Inflammatory macrophage (primary cell): ENCODE data around the gene SHC2.
"Not testable (repeated sequence)": the region's sequence is repeated elsewhere in the genome, so short reads cannot be mapped to it uniquely, and the experiment has no call there.

Experiments
- DNase-seq, 2 donors: peaks; one replicate each; pipeline ENCODE4 v3.0.0-alpha.2; 2020 to 2022

SHC2 gene

DNA sequence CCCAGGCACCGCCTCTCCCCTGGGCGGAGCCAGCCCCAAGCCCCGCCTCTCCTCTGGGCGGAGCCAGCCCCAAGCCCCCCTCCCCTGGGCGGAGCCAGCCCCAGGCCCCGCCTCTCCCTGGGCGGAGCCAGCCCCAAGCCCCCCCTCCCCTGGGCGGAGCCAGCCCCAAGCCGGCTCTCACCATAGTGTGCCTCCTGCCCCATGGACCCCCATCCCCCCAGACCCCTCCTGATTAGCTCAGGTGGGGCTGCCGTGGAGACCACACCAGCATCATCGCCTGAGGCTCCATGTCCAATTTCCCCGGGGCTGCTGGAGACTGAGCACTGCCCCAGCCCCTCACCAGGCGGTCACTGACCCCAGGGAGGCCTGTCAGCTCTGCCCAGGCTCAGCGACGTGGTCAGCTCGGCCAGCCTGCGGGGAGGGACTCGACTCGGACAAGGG is 31.3 kb upstream of the SHC2 start:
- DNase-seq: no peak

DNA sequence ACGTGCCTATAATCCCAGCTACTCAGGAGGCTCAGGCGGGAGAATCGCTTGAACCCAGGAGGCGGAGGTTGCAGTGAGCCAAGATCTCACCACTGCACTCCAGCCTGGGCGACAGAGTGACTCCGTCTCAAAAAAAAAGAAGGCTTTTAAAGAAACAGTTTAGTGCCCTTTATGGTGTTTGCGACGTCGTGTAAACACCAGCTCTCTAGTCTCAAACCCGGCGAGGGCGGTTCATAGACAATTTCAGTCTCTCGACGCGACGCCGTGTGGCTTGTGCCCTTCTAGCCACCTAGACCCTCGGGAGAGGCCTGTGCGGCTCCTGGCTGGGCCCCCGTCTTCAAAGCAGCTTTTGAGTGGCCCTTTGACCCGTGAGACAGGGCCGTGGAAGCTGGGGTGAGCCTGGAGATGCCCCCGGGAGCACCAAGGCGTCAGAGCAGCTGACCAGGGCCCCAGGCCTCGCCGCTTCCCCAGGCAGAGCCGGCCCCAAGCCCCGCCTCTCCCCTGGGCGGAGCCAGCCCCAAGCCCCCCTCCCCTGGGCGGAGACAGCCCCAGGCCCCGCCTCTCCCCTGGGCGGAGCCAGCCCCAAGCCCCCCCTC is 30.4 kb upstream of the SHC2 start:
- DNase-seq: no peak

- peak in 1 of 2 donors; percentile 36 for DNase-seq
Observed at GRCh38 chr19:489418-490196, 28.8 kb upstream of the SHC2 start.

DNA sequence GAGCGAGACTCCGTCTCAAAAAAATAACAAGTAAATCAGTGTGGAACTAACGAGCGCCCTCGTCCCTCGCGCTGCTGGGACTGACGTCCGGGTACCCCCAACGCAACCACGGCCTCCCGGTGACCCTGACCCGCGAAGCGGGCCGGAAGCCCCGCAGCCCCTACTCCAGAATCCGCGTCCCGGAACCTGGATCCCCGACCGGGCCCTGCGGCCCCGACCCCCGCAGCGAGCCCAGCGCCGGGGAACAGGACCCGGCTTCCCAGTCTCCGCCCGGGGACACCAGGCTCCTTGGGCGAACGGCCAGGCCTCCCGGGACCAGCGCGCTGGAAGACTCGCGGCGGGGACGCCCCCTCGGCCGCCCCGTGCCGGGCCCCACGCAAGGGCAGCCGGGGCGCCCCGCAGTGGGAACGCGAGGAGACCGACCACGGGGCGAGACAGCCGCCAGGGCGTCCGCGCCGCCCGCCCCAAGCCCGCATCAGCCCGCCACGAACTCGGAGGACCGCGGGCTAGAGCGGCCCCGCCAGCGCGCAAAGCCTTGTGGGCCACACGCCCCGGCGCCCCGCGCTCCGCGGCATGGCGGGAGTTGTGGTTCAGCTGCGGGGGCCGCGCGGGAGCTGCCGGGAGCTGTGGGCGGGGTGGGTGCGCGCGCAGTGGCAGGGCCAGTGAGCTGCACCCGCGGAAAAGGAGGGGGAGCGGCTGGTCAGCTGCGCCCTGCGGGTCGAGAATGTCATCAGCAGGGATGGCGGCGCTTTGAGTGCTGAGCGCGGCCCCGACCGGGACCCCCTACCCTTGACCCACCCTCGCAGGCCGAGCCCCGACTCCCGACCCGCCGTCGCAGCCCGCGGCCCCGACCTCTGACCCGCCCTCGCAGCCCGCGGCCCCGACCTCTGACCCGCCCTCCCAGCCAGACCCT is 27.9 kb upstream of the SHC2 start:
- peak; percentile 83 to 96 for DNase-seq

GRCh38 chr19:485583-486236 is 24.9 kb upstream of the SHC2 start:
- no peak for DNase-seq

GRCh38 chr19:485077-485476 is 24.2 kb upstream of the SHC2 start:
- no peak for DNase-seq

GRCh38 chr19:484494-484893 is 23.7 kb upstream of the SHC2 start:
- DNase-seq: no peak

- DNase-seq: no peak
Observed at GRCh38 chr19:483332-484072, 22.7 kb upstream of the SHC2 start.

DNA sequence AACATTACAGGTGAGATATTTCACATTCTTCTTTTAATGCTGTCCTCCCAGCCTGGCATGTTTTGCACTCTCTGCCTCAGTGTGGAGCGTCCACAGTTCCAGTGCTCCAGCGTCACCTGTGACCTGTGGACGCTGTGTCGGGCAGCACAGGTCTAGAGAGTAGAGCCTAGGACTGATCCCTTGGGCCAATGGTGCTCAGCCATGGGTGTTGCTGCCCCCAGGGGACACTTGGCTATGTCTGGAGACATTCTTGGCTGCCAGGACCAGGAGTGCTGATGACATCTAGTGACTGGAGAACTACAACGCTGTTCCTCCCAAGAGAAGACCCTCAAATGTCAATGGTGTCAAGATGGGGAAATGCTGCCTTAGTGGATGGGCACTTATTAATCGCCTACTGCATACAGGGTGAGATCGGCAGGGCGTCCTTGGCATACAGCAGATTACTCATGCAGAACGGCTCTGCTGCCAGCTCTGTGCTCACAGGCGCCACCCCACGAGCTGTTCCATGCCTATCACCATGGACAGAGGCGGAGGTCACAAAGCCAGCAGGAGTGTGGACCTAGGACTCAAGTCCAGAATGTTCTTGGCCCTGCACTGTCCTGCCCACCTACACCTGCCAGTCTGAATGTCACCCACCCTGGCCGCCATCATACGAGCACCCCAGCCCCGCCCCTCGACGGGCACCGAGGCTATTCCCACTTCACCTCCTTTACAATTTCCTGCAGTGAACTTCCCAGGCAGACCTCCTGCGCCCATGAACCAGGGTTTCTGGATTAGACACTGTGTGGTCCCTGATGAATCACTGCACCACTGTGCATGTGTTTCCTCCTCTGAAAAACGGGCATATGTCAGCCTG is 21.6 kb upstream of the SHC2 start:
- no peak for DNase-seq

DNA sequence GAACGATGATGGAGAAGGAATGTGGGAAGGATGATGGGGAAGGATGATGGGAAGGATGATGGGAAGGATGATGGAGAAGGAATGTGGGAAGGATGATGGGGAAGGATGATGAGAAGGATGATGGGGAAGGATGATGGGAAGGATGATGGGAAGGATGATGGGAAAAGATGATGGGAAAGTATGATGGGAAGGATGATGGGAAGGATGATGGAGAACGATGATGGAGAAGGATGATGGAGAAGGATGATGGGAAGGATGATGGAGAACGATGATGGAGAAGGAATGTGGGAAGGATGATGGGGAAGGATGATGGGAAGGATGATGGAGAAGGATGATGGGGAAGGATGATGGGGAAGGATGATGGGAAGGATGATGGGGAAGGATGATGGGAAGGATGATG is 20.3 kb upstream of the SHC2 start:
- DNase-seq: not testable (repeated sequence)

GRCh38 chr19:480016-480855 is 19.4 kb upstream of the SHC2 start:
- DNase-seq: peak; percentile 10 to 60

- DNase-seq: no peak
Observed at GRCh38 chr19:478976-479375, 18.1 kb upstream of the SHC2 start.

GRCh38 chr19:478236-478903 is 17.5 kb upstream of the SHC2 start:
- no peak for DNase-seq

DNA sequence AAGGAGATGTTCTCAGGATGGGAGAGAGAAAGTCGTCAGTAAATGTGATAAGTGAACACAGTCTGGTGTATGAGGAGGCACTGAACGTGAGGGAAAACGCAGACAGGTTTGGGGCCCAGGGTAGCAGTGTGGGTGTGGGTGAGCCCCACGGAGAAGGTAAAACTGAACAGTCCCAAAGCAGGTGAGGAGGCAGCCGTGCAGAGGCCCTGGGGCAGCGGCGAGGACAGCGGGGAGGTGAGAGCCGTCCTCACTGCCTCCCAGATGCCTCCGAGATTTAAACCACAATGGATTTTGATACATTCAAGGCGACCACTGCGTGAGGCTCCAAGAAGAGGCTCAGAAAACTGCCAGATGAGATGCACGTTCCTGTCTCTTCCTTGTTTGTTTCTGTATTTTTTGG is 14.5 kb upstream of the SHC2 start:
- no peak for DNase-seq

DNA sequence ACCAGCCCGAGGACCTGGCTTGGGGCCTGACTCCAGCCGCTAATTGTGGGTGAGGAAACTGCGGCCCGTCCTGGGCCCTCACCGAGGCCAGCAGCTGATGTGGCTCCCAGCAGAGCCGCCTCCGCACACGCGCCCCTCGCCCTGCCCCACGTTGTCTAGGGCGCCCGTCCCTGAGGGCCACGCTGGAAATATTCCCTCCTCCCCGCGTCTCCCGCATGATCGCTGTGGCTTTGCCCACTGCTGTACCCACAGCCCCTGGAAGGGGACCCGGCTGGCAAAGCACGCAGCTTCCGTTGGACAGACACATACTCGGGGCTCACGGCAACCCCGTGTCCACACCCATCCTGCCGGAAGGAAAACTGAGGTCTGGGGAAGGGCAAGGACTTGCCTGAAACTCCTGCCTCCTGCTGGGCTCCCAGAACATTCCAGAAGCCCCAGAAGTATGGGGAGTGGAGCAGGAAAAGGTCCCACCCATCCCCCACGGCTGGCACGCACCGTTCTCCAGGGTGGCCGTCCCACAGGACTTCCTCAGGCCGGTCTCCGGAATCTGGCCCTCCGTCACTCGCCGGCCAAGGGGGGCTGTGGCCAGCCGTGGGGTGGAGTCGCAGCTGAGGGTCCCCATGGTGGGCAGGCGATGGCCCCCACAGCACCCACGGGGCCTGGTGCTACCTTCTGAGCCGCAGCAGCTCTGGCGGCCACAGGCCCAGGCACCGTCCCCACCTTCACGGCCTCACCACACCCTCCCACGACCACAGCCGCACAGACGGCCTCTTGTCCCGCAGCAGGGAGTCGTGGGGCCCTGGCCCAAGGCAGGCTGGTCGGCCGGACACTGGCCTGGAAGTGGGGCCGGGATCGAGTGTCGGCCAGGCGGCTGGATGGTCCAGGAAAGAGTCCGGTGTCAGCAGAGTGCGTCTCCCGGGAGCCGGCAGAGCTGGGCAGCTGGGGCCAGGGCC is 13.6 kb upstream of the SHC2 start:
- DNase-seq: no peak

DNA sequence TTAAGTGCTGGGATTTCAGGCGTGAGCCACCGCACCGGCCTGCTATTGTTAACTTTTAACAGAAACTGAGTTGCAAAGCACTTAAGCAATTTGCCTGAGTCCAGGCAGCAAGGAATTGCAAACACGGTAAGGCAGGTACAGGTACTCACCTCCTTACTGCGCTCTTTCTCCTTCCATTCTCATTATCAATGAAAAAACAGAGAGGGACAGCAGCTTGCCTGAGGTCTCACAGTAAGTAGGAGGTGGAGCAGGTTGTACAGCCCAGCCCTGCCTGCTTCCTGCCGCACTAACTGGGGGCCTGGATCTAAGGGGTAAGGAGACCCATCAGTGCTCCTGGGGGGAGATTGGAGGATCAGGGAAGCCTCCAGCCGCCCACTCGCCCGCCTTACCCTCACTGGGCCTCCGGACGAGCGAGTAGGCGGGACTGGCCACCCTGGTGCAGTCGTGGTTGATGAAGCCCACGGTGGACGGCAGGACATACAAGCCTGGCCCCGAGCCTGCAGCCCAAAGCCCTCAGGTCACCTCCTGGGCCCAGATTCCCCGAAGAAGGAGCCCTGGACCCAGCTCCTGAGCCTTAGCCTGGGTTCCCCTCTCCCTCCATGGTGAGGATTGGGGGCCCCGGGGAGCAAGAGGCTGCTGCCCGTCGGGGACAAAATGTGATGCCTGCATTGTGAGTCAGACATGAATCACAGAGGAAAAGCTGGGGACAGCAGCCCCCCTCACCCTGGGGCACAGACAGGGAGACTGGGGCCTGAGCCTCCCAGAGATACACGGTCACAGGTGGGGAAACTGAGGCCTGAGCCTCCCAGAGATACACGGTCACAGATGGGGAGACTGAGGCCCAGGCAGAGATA is 11.4 kb upstream of the SHC2 start:
- no peak for DNase-seq

- no peak for DNase-seq
Observed at GRCh38 chr19:470701-471100, 9.9 kb upstream of the SHC2 start.
